ENCODE data around the gene ZMYND8.

DNA sequence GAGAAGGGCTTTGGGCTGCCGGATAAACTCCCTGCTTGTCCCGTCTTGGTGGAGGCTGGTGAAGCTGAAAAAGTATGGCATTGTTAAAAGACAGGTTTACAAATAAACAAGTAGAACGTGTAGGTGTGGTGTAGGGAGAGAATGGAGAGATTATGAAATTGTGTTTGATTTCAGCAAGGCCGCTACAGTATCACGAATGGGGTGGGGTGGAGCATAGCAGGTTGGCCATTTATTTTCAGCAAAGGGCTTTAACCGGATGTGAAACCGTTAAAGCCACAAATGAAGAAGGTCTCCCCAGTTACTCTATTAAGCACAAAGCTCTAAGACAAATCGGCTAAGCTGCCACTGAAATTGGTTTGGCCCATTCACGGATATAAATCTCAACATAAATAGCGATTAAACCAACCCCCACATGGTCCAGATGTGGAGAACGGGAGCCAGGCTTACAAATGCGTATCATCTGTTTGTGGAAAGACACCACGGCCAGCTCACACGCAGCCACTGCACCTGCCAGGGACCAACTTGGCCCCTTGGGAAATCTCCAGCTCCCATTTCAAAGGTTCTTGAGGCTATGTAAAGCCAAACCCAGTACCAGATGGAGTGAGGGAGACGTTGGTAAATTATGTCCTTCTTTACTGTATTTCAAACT is 94.0 kb downstream of the ZMYND8 start:
- TF ChIP-seq POLR2A (IDR thresholded peaks at IDR 0.05) = no peak
- TF ChIP-seq, protein P1, sequence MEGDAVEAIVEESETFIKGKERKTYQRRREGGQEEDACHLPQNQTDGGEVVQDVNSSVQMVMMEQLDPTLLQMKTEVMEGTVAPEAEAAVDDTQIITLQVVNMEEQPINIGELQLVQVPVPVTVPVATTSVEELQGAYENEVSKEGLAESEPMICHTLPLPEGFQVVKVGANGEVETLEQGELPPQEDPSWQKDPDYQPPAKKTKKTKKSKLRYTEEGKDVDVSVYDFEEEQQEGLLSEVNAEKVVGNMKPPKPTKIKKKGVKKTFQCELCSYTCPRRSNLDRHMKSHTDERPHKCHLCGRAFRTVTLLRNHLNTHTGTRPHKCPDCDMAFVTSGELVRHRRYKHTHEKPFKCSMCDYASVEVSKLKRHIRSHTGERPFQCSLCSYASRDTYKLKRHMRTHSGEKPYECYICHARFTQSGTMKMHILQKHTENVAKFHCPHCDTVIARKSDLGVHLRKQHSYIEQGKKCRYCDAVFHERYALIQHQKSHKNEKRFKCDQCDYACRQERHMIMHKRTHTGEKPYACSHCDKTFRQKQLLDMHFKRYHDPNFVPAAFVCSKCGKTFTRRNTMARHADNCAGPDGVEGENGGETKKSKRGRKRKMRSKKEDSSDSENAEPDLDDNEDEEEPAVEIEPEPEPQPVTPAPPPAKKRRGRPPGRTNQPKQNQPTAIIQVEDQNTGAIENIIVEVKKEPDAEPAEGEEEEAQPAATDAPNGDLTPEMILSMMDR (IDR thresholded peaks at IDR 0.05) = no peak
- TF ChIP-seq EP300 (IDR thresholded peaks at IDR 0.05) = no peak
- no peak for TF ChIP-seq POLR2AphosphoS5 (IDR thresholded peaks at IDR 0.05)
